GM19099 (cell line): ENCODE measurements around the gene NOL3.
A peak's percentile ranks its signal among the peaks of the same experiment; 100 is the strongest.

Experiments used
- POLR2A ChIP-seq: IDR thresholded peaks from 3 replicates; pipeline ENCODE4 v1.6.1; 2011; ENCODE audit warnings: low read depth; ENCODE audit not compliant: insufficient read length; ENCODE audit errors: extremely low read depth

NOL3 gene

DNA sequence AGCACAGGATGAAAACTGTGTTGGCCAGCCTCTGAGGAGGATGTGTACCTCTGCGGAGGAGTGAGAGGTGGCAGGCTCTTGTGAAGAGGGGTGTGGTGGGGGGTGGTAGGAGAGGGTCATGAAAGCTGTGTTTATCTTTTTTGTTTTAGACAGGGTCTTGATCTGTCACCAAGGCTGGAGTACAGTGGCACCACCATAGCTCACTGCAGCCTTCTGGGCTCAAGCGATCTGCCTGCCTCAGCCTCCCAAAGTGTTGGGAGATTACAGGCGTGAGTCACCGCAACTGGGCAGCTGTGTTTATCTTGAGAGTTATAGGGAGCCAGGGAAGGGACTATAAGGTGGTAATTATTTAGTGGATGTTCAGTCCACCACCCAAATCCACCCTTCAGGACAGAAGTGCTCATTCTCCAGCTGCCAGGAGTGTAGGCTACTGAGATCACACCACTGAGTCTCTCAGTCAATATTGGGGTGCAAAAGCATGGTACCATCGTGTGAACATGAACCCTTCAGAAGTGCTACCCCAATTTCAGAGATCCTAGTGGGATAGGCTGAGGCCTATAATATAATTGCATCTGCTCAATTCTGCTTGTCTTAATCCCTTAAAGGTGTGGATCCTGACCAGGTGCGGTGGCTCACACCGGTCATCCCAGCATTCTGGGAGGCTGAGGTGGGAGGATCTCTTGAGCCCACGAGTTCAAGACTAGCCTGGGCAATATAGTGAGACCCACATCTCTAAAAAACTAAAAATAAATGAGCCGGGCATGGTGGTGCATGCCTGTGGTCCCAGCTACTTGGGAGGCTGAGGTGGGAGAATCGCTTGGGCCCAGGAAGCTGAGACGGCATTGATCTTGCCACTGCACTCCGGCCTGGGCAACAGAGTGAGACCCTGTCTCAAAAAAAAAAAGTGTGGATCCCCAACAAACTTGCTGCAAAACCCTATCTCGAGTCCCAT, 20.4 kb downstream of the NOL3 start:
- no peak for TF ChIP-seq POLR2A

DNA sequence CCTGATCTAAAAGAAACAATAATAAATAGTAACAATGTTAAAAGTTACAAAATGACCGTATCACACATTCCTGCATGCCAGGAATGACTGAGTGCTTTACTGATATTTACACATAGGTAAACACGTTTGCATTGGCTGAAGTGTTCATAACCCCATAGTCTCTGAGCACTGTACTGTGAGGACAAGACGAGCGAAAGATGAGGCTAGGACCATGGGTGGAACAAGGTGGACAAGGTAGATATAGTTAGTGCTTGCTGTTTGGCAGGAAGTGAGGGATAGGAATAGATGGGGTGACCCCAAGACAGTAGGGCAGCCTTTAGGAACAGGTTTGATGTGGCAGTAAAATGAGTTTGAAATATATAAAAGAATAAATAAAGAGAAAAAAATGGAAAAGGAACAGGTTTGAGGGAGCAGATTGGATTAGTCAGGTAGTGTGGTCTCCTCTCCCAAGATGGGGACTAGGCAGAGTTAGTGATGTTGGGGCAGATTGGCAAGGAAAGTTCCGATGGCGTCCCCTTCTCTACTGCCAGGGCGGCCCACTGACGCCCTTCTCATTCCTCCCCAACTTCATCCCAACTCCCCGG, 21.2 kb downstream of the NOL3 start:
- no peak for TF ChIP-seq POLR2A

DNA sequence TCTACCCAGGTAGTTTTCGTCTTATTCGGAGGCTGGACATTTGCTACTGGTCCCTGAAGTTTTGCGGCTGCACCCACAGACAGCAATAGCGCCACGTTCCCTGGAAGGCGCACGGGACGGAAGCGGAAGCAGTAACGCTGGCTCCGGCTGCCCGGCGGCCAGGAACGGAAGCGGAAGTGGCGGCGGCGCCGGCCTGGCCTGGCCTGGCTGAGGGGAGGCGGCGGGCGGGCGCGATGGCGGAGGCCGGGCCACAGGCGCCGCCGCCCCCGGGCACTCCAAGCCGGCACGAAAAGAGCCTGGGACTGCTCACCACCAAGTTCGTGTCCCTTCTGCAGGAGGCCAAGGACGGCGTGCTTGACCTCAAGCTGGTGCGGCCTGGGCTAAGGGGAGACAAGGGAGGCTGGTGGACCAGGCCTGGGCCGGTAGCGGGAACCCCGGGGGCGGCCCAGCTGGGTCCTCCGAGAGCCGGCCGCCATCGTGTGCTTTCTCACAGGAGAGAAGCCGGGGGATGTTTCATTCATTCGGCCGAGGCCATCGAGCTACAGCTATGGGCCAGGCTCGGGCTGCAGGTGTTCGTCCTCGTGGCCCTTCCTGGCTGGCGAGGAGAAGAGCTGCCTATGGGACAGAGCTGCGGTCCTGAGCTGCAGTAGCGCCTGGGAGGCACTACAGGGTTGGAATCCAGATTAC, 21.8 kb downstream of the NOL3 start, which contains the start of gene E2F4:
TSS of gene E2F4 (plus strand) at position 161 of the 687 bp plus-strand sequence. CDS start at position 234, 73 bp downstream.
- peak; percentile 86 for TF ChIP-seq POLR2A

DNA sequence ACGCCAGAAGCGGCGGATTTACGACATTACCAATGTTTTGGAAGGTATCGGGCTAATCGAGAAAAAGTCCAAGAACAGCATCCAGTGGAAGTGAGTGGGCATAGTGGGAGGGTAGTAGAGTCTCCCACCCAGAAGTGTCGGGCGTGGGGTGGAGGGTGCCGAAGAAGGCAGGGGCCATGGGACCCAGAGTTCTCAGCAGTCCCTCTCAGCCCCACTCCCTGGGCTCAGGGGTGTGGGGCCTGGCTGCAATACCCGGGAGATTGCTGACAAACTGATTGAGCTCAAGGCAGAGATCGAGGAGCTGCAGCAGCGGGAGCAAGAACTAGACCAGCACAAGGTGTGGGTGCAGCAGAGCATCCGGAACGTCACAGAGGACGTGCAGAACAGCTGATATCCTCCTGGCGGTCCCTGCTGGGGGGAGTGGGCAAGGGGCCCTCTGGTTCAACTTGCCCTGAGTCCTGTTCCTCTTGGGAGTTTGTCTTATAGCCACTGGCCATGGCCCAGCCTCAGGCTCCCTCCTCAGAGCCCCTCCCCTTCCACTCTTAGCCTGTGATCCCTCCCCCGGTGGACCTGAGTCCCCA, 22.5 kb downstream of the NOL3 start:
- TF ChIP-seq POLR2A = no peak

DNA sequence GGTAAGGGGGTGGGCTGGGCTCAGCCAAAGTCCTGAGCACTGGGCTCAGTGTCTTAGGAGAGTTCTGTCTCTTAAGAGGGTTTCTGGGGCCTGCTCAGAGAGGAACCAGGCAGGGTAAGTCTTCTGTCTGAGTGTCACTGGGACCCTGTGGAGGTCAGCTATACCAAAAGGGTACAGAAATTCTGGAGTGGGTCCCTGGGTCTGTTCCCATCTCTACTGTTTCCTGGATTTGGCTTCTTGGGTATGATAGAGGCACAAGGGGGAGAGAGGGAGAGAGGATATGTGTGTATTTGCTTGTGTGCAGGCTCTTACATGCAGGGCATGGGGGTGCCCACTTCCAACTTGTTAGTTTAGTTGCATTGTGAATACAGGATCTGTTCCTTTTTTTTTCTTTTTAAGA, 23.2 kb downstream of the NOL3 start:
- no peak for TF ChIP-seq POLR2A

DNA sequence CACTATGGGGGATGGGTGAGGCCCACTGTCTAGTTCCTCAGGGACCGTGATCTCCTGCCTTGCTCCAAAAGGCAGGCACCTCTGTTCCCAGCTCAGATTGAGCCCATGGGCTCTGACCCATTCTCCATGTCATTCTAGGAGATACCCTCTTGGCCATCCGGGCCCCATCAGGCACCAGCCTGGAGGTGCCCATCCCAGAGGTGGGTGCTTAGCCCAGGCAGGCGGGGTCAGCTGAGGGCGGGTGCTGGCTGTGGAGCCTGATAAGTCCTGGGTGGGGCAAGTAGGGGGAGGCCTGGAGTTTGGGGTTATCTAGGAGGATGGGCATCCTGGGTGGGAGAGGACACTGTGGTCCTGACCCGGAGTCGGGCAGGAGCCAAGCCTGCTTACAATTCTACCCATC, 23.9 kb downstream of the NOL3 start:
- no peak for TF ChIP-seq POLR2A

DNA sequence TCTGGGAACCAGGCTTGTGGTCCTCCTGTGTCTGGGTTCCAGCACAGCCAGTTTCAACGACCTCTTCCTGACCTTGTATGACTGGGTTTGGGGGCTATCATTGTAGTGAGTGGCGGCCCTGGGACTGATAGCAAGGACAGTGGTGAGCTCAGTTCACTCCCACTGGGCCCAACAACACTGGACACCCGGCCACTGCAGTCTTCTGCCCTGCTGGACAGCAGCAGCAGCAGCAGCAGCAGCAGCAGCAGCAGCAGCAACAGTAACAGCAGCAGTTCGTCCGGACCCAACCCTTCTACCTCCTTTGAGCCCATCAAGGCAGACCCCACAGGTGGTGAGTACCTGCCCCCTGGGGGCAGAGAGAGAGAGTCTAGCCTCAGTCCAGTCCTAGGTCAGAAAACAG, 25.3 kb downstream of the NOL3 start:
- TF ChIP-seq POLR2A = no peak

DNA sequence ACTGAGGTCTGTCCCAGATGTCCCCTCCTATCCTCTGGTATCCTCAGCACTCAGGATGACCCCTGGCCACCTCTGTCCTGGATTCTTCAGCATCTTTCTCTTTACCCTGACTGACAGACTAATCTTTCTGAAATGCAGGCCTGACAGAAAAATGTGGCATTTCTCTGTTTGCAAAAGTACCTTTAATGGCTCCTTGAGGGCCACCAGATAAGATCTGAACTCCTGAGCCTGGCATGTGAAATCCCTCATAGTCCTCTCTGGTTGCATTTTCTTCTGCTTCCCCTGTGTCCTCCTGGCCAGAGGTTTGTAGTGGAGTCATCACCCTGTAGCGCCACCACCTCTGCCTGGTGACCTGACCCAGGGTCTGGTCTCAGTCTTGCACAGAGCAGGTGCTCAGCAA, 26.5 kb downstream of the NOL3 start:
- TF ChIP-seq POLR2A = no peak

DNA sequence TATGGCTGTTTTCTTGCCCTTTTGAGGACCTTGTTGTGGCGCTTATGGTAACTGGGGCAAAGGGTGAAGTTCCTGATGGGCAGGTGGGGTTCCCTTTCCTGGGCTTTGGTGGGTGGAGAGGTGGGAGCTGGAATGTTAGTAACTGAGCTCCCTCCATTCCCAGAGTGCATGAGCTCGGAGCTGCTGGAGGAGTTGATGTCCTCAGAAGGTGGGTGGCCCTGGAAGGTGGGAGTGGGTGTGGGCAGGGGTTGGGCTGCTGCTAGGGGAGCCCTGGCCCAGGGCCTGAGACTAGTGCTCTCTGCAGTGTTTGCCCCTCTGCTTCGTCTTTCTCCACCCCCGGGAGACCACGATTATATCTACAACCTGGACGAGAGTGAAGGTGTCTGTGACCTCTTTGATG, 27.4 kb downstream of the NOL3 start:
- no peak for TF ChIP-seq POLR2A

DNA sequence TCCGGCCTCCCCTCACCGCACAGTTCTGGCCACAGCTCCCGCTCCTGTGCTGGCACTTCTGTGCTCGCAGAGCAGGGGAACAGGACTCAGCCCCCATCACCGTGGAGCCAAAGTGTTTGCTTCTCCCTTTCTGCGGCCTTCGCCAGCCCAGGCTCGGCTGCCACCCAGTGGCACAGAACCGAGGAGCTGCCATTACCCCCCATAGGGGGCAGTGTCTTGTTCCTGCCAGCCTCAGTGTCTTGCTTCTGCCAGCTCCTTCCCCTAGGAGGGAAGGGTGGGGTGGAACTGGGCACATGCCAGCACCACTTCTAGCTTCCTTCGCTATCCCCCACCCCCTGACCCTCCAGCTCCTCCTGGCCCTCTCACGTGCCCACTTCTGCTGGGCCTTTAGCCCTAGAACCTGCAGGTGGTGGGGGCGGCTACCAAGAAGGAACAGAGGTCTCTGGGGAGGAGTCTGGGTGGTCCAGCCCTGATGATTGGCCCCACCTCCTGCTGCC, 27.9 kb downstream of the NOL3 start:
- TF ChIP-seq POLR2A = no peak

DNA sequence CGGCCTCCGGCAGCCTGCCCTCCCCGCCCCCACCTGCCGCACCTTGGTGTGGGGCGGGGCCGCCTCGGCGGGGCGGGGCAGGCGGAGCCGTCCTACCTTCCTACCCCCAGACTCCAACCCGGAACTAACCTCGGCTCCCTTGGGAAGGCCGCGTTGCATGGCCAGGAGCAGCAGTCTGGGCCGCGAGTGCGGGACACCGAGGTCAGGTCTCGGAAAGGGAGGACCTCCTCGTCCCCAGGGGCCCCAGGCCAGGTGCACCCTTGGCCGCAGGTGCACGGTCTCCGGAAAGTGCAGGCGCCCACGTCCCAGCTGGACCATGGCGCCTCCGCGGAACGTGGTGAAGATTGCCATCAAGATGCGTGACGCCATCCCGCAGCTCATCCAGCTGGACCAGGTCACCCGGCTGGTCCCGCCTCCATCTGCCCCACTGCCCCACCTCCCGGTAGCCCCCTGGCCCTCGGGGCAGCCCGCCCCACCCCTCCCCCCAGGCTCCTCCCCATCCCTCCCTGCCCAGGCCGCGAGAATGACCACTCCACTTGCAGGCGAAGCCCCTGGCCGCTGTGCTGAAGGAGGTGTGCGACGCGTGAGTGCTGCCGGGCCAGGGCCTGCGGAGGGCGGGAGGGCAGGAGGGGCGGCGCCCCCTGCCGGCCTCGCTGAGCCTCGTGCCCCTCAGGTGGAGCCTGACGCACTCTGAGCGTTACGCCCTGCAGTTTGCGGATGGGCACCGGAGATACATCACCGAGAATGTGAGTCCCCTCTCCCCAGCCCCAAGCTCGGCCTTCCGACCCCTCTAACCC, 28.9 kb downstream of the NOL3 start, which contains the start of gene ELMO3:
TSS of gene ELMO3 (plus strand) at position 121 of the 797 bp plus-strand sequence. CDS start at position 317, 196 bp downstream.
- no peak for TF ChIP-seq POLR2A

DNA sequence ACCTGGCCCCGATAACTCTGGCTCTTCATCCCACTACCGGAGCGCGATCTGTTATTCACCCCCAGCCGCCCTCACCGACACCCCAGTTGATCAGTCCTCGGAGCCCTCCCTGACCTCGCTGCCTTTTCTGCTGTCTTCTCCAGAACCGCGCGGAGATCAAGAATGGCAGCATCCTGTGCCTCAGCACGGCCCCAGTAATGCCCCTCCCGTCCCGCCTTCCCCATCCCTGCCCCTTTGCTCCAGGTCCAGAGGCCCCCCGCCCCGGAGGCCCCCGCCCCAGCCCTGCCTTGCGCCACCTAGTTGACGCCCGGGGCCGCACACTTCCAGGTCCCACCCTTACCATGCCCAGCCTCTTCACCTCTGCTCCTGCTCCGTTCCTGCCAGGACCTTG, 29.5 kb downstream of the NOL3 start:
- TF ChIP-seq POLR2A = no peak

DNA sequence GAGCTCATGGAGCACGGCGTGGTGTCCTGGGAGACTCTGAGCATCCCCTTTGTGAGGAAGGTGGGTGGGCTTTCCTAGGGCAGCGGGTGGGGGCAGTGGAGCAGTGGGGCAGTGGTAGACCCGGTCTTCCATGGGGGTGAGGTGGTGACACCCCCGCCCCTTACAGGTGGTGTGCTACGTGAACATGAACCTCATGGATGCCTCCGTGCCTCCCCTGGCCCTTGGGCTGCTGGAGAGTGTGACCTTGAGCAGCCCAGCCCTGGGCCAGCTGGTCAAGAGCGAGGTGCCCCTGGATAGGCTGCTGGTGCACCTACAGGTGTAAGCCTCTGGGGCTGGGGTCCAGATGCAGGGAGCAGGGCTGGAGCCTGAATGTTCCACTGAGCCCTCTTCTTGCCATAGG, 30.2 kb downstream of the NOL3 start:
- TF ChIP-seq POLR2A = no peak
